ENCODE measurements around the gene PITX1.

- no peak for TF ChIP-seq CTCF (IDR thresholded peaks at IDR 0.05)
- no peak for TF ChIP-seq EZH2 (IDR thresholded peaks at IDR 0.05)
- no peak for TF ChIP-seq EZH2phosphoT487 (IDR thresholded peaks at IDR 0.05)
Measured at GRCh38 chr5:135064235-135064570, 30.2 kb upstream of the PITX1 start.

All from neural progenitor cell (in vitro differentiated cells).